OCI-LY3 (cell line): ENCODE results near the gene BEGAIN.

Source experiments
- EZH2phosphoT487 ChIP-seq: fragments of 200-600 bp; shearing (Covaris generic); IDR thresholded peaks from 2 replicates; pipeline ENCODE4 v1.6.1; 2018; ENCODE audit warnings: antibody characterized with exemption, mixed run types, low read depth
- TF ChIP-seq, protein P1 (sequence below): fragments of 200-600, 300-600 bp; sonication (generic); IDR thresholded peaks from 2 replicates; pipeline ENCODE4 v1.5.1; 2014; ENCODE audit warnings: antibody characterized with exemption, low read length, low read depth

DNA sequence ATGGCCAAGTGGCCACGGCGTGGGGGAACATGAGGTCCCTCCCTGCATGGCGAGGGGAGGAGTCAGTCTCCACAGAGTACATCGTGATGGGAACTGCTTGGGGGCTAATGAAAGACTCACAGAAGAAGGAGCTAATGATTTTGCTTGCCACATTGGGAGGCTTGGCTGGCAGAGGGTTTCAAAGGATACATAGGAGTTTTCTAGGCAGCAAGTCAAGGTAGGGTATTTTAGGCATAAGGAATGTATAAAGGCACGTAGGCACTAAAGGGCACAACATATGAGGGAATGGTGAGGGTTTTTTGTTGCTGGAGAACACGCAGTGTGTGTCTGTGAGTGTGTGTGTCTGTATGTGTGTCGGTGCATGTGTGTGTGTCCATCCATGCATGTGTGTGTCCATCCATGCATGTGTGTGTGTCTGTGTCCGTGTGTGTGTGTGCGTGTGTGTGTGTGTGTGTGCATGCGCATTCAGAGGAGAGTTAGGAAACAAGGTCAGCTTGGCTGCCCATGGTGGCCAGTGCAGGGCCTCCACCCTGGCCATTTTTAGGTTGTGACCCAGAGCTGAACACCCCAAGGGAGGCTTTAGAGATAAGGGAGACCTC, 84.5 kb downstream of the BEGAIN start:
- TF ChIP-seq, protein P1, sequence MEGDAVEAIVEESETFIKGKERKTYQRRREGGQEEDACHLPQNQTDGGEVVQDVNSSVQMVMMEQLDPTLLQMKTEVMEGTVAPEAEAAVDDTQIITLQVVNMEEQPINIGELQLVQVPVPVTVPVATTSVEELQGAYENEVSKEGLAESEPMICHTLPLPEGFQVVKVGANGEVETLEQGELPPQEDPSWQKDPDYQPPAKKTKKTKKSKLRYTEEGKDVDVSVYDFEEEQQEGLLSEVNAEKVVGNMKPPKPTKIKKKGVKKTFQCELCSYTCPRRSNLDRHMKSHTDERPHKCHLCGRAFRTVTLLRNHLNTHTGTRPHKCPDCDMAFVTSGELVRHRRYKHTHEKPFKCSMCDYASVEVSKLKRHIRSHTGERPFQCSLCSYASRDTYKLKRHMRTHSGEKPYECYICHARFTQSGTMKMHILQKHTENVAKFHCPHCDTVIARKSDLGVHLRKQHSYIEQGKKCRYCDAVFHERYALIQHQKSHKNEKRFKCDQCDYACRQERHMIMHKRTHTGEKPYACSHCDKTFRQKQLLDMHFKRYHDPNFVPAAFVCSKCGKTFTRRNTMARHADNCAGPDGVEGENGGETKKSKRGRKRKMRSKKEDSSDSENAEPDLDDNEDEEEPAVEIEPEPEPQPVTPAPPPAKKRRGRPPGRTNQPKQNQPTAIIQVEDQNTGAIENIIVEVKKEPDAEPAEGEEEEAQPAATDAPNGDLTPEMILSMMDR = no peak
- no peak for TF ChIP-seq EZH2phosphoT487
